ENCODE measurements around the gene SWT1. TPM values are rescaled to one million over a fixed set of nuclear protein-coding genes. Genes with fewer than 3 reads are reported as not detected.

SWT1 gene
- total and polyA plus RNA-seq, 4 donors: 6.6 to 22.9 (median 10.7) TPM

DNA sequence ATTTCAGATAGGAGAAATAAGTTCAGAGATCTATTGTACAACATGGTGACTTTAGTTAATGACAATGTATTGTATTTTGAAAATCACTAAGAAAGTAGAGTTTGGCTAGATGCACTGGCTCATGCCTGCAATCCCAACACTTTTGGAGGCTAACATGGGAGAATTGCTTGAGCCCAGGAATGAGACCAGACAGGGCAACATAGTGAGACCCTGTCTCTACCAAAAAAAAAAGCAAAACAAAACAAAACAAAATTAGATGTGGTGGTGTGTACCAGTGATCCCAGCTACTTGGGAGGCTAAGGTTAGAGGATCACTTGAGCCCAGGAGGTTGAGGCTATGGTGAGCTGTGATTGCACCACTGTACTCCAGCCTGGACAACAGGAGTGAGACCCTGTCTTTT lies 132.9 kb downstream of the SWT1 start:
- Histone ChIP-seq H3K27ac (ENCODE audit: low read depth, low read length) (no peak overlapping the region), H3K9me3 (ENCODE audit: control insufficient read depth, insufficient read depth, low read length) (no peaks in the 10 kb centered on the region), H3K4me1 (ENCODE audit: control insufficient read depth, insufficient read depth, low read length) (no peaks in the 10 kb centered on the region), H3K27me3 (ENCODE audit: control insufficient read depth, insufficient read depth, low read length) (no peaks in the 10 kb centered on the region), H3K36me3 (ENCODE audit: control insufficient read depth, insufficient read depth, low read length) (no peaks in the 10 kb centered on the region), H3K4me3 (ENCODE audit: low read depth, low read length) (no peak overlapping the region)
- no peak for DNase-seq (ENCODE audit: low read depth in 4 of 6, low spot score in 6 of 6)

DNA sequence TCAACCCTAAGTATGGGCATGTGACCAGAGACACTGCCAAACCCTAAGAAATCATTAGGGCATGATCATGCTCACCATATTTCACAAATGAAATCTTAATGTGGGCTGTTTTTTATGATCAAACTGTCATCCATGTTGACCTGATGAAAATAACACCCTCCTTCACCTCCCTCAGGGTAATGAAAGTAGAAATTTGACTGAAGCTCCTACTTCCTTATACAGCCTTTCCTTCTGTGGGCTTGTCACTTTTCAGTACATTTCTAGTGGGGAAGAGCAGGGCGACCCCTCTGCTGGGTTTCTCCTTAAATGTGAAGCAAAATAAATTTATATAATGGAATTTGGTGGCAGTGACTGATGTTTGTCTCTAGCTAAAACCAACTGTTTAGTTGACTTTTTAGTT lies 134.2 kb downstream of the SWT1 start:
- Histone ChIP-seq H3K9me3 (ENCODE audit: control insufficient read depth, insufficient read depth, low read length) (no peaks in the 10 kb centered on the region), H3K27me3 (ENCODE audit: control insufficient read depth, insufficient read depth, low read length) (no peaks in the 10 kb centered on the region), H3K4me1 (ENCODE audit: control insufficient read depth, insufficient read depth, low read length) (no peaks in the 10 kb centered on the region), H3K4me3 (ENCODE audit: low read depth, low read length) (no peak overlapping the region), H3K27ac (ENCODE audit: low read depth, low read length) (no peak overlapping the region), H3K36me3 (ENCODE audit: control insufficient read depth, insufficient read depth, low read length) (no peaks in the 10 kb centered on the region)
- no peak for DNase-seq (ENCODE audit: low read depth in 4 of 6, low spot score in 6 of 6)
- whole genome bisulfite sequencing (ENCODE audit: insufficient coverage): no CpG with 5 or more reads among the region's 1 CpG

DNA sequence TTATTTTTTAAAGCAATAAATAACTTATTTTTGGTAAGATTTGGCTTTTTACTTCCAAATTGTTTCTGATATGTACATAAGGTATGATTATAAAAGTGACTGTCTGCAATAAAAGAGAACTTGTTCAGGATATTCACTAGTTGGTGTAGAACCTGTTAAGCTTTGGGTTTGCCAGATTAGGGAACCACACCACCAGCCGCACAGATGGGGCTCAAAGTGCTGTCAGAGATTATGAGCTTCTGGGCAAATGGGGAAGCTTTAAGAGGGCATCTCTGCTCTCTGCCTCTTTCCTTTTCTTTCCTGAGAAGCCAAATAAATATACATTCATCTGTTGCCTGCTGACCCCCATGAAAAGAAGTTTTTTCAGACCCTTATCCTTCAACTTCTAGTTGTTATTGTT lies 134.7 kb downstream of the SWT1 start:
- Histone ChIP-seq H3K36me3 (ENCODE audit: control insufficient read depth, insufficient read depth, low read length) (peaks cover 3% of the 10 kb centered on the region), H3K4me1 (ENCODE audit: control insufficient read depth, insufficient read depth, low read length) (no peaks in the 10 kb centered on the region), H3K4me3 (ENCODE audit: low read depth, low read length) (no peak overlapping the region), H3K27ac (ENCODE audit: low read depth, low read length) (no peak overlapping the region), H3K9me3 (ENCODE audit: control insufficient read depth, insufficient read depth, low read length) (no peaks in the 10 kb centered on the region), H3K27me3 (ENCODE audit: control insufficient read depth, insufficient read depth, low read length) (no peaks in the 10 kb centered on the region)
- no peak for DNase-seq (ENCODE audit: low read depth in 4 of 6, low spot score in 6 of 6)
- WGBS (ENCODE audit: insufficient coverage): no CpG with 5 or more reads among the region's 1 CpG

DNA sequence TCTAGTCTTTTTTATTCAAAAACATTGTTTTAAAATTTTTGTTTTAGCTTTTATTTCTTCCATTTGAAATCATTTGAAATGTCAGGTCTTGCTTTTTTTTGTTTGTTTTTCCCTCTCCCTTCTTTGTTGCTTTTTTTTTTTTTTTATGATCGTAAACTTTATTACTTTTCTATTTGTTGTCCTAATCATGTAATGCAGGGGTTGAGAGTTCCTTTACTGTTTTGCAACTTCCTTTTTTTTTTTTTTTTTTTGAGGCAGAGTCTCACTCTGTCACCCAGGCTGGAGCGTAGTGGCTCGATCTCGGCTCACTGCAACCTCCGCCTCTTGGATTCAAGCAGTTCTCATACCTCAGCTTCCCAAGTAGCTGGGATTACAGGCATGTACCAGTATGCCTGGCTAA lies 135.3 kb downstream of the SWT1 start:
- no peaks in the 10 kb centered on the region for H3K4me1 ChIP-seq (ENCODE audit: control insufficient read depth, insufficient read depth, low read length)
- DNase-seq (ENCODE audit: low read depth in 4 of 6, low spot score in 6 of 6): no peak
- no peak overlapping the region for H3K27ac ChIP-seq (ENCODE audit: low read depth, low read length)
- H3K4me3 ChIP-seq (ENCODE audit: low read depth, low read length): no peak overlapping the region
- H3K27me3 ChIP-seq (ENCODE audit: control insufficient read depth, insufficient read depth, low read length): no peaks in the 10 kb centered on the region
- H3K9me3 ChIP-seq (ENCODE audit: control insufficient read depth, insufficient read depth, low read length): no peaks in the 10 kb centered on the region
- WGBS (ENCODE audit: insufficient coverage): no CpG with 5 or more reads among the region's 5 CpGs
- peaks cover 3% of the 10 kb centered on the region for H3K36me3 ChIP-seq (ENCODE audit: control insufficient read depth, insufficient read depth, low read length)

DNA sequence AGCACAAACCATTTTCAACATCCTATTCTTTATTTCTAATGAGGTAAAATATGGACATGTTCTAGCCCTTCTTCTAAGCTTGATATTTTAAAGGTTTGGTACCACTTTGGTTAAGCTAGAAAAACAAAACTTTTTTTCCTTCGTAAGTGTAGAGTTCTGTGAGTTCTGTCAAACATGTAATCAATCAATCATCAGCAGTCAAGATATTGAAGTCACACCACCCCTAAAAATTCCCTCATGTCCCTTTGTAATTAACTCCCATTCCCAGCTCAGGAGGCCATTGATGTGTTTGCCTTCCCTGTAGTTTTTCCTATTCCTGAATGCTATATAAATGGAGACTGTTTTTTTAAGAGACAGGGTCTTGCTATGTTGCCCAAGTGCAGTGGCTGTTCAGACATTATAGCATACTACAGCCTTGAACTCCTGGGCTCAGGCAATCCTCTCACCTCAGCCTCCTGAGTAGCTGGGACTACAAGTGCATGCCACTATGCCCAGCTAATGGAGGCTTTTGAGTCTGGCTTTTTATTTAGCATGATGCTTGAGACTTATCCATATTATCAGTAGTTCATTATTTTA lies 137.1 kb downstream of the SWT1 start:
- no peak for DNase-seq (ENCODE audit: low read depth in 4 of 6, low spot score in 6 of 6)
- no peaks in the 10 kb centered on the region for H3K9me3 ChIP-seq (ENCODE audit: control insufficient read depth, insufficient read depth, low read length)
- peaks cover 6% of the 10 kb centered on the region for H3K36me3 ChIP-seq (ENCODE audit: control insufficient read depth, insufficient read depth, low read length)
- H3K27me3 ChIP-seq (ENCODE audit: control insufficient read depth, insufficient read depth, low read length): no peaks in the 10 kb centered on the region
- H3K4me1 ChIP-seq (ENCODE audit: control insufficient read depth, insufficient read depth, low read length): no peaks in the 10 kb centered on the region
- no peak overlapping the region for H3K4me3 ChIP-seq (ENCODE audit: low read depth, low read length)
- no peak overlapping the region for H3K27ac ChIP-seq (ENCODE audit: low read depth, low read length)
- WGBS (ENCODE audit: insufficient coverage): no CpG with 5 or more reads among the region's 1 CpG

DNA sequence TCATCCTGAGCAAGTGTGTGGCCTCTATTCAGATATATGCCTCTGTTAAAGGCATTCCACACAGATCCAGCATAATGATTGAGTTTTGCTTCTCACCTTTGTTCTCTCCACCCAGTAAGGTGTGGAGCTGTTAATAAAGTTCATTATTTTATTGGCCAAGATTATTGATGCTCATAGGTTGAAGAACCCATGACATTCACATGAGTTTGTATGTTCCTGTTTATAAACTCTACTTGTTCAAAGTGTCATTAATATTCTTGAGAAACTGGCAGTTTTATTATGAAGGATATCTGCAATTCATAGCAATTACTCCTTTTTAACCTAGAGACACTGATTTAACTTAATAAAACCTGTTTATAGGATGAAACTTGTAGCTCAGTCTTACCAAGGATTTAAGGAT lies 138.1 kb downstream of the SWT1 start:
- peaks cover 10% of the 10 kb centered on the region for H3K36me3 ChIP-seq (ENCODE audit: control insufficient read depth, insufficient read depth, low read length)

DNA sequence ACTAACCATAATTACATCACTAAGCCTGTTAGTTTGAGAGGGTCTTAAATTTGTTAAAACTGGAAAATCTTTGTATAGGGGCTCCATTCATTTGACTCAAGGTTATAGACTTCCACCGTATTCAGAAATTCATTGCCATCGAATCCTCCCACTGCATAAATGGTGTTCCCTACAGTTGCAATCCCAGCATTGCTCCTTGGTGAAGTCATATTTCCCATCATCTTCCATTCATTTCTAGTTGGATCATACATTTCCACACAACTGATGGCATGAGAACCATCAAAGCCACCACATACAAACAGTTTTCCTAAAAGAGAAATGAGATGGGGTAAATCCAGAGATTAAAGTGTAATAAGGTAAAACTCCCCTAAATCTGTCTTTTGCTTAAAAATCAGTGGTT lies 141.0 kb downstream of the SWT1 start:
- Histone ChIP-seq H3K4me1 (ENCODE audit: control insufficient read depth, insufficient read depth, low read length) (no peaks in the 10 kb centered on the region), H3K9me3 (ENCODE audit: control insufficient read depth, insufficient read depth, low read length) (no peaks in the 10 kb centered on the region), H3K27ac (ENCODE audit: low read depth, low read length) (no peak overlapping the region), H3K36me3 (ENCODE audit: control insufficient read depth, insufficient read depth, low read length) (peaks cover 10% of the 10 kb centered on the region), H3K27me3 (ENCODE audit: control insufficient read depth, insufficient read depth, low read length) (no peaks in the 10 kb centered on the region), H3K4me3 (ENCODE audit: low read depth, low read length) (no peak overlapping the region)
- DNase-seq (ENCODE audit: low read depth in 4 of 6, low spot score in 6 of 6): no peak
- 100% methylated on average over 2 of the region's 2 CpGs for WGBS (ENCODE audit: insufficient coverage)

More for the DNA sequence above, 138.1 kb downstream of the SWT1 start:
- Histone ChIP-seq H3K27me3 (ENCODE audit: control insufficient read depth, insufficient read depth, low read length) (no peaks in the 10 kb centered on the region), H3K27ac (ENCODE audit: low read depth, low read length) (no peak overlapping the region), H3K4me1 (ENCODE audit: control insufficient read depth, insufficient read depth, low read length) (no peaks in the 10 kb centered on the region), H3K4me3 (ENCODE audit: low read depth, low read length) (no peak overlapping the region), H3K9me3 (ENCODE audit: control insufficient read depth, insufficient read depth, low read length) (no peaks in the 10 kb centered on the region)
- no peak for DNase-seq (ENCODE audit: low read depth in 4 of 6, low spot score in 6 of 6)

DNA sequence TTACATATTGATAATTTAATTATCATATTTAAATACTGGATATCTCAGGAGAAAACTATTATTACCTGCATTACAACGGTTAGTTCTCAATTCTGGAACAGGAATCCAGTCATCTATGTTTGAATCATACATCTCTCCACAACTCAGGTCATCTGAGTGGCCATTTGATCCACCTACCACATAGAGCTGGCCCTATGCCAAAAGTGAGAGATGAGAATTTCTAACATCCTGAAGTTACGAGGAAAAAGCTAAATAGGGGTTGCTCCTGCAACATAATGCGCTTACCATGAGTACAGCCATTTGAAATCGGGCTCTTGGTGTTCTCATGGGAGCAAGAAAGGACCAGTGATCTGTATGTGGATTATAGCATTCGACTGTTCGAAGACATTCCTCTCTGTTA lies 143.2 kb downstream of the SWT1 start:
- Histone ChIP-seq H3K9me3 (ENCODE audit: control insufficient read depth, insufficient read depth, low read length) (no peaks in the 10 kb centered on the region), H3K4me3 (ENCODE audit: low read depth, low read length) (no peak overlapping the region), H3K36me3 (ENCODE audit: control insufficient read depth, insufficient read depth, low read length) (peaks cover 14% of the 10 kb centered on the region), H3K27me3 (ENCODE audit: control insufficient read depth, insufficient read depth, low read length) (no peaks in the 10 kb centered on the region), H3K27ac (ENCODE audit: low read depth, low read length) (no peak overlapping the region), H3K4me1 (ENCODE audit: control insufficient read depth, insufficient read depth, low read length) (no peaks in the 10 kb centered on the region)
- WGBS (ENCODE audit: insufficient coverage): no CpG with 5 or more reads among the region's 6 CpGs
- no peak for DNase-seq (ENCODE audit: low read depth in 4 of 6, low spot score in 6 of 6)

DNA sequence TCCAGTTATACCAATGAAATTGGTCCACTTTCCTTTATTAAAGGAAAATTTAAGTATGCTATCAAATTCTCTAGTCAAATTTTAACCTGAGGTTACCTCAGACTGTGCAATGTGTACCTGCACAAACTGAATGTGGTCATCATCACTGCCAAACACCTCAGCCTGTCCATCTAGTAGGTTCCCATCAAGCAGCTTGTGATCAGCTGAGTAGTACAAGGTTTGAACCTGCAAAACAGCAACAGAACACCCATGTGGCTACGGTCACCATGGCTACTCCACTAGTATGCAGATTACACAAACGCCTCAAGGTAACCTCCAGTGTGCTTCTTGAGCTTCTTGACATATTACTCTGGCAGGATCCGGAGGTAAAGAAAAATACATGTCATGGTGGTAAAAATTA lies 148.5 kb downstream of the SWT1 start:
- Histone ChIP-seq H3K36me3 (ENCODE audit: control insufficient read depth, insufficient read depth, low read length) (peaks cover 5% of the 10 kb centered on the region), H3K27me3 (ENCODE audit: control insufficient read depth, insufficient read depth, low read length) (no peaks in the 10 kb centered on the region), H3K4me3 (ENCODE audit: low read depth, low read length) (no peak overlapping the region), H3K9me3 (ENCODE audit: control insufficient read depth, insufficient read depth, low read length) (no peaks in the 10 kb centered on the region), H3K27ac (ENCODE audit: low read depth, low read length) (no peak overlapping the region), H3K4me1 (ENCODE audit: control insufficient read depth, insufficient read depth, low read length) (no peaks in the 10 kb centered on the region)
- no peak for DNase-seq (ENCODE audit: low read depth in 4 of 6, low spot score in 6 of 6)
- 100% methylated on average over 1 of the region's 3 CpGs for WGBS (ENCODE audit: insufficient coverage)

DNA sequence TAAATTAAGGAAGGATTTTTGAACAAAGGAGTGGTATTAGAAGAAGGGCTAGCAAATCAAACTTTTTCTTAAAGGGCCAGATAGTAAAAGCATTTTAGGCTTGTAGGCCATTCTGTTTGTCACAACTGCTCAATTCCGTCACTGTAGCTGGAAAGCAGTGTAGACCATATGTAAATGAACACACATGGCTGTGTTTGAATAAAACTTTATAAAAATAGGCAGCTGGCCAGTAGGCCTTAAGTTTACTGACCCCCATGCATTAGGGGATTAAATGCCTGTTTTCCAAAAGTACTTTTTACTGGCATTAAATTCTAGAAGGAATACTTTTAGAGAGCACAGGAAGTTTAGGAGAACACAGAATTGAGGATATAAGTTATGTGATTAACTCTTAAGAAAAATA lies 151.2 kb downstream of the SWT1 start:
- no peaks in the 10 kb centered on the region for H3K9me3 ChIP-seq (ENCODE audit: control insufficient read depth, insufficient read depth, low read length)
- WGBS (ENCODE audit: insufficient coverage): 100% methylated on average over 1 of the region's 1 CpG
- H3K4me3 ChIP-seq (ENCODE audit: low read depth, low read length): no peak overlapping the region
- DNase-seq (ENCODE audit: low read depth in 4 of 6, low spot score in 6 of 6): no peak
- no peaks in the 10 kb centered on the region for H3K27me3 ChIP-seq (ENCODE audit: control insufficient read depth, insufficient read depth, low read length)
- no peak overlapping the region for H3K27ac ChIP-seq (ENCODE audit: low read depth, low read length)
- no peaks in the 10 kb centered on the region for H3K4me1 ChIP-seq (ENCODE audit: control insufficient read depth, insufficient read depth, low read length)
- peaks cover 8% of the 10 kb centered on the region for H3K36me3 ChIP-seq (ENCODE audit: control insufficient read depth, insufficient read depth, low read length)
